Upper lobe of left lung (tissue), 4 donors: ENCODE results near the gene MRPS21.
"Not testable (repeated sequence)": the region's sequence is repeated elsewhere in the genome, so short reads cannot be mapped to it uniquely, and the experiment has no call there.

Experiments
- CTCF ChIP-seq, 6 experiments: fragments of 450-650 bp in 4 of 6; fragments of 200-600 bp in 2 of 6; sonication (generic) in 2 of 6; IDR thresholded peaks; one replicate each; pipeline ENCODE4 v1.5.1; 2016 to 2019; ENCODE audit warnings: antibody characterized with exemption in 6 of 6
- EP300 ChIP-seq, 4 donors: sonication (generic); formaldehyde crosslinking; IDR thresholded peaks; one replicate each; pipeline ENCODE4 v1.5.1; 2017; ENCODE audit warnings: antibody characterized with exemption in 4 of 4, control low read depth in 2 of 4
- POLR2A ChIP-seq, 4 donors: fragments of 450-650 bp; IDR thresholded peaks; one replicate each; pipeline ENCODE4 v1.5.1; 2016 to 2017; ENCODE audit warnings: antibody characterized with exemption in 4 of 4, mild to moderate bottlenecking in 2 of 4
- POLR2AphosphoS5 ChIP-seq, 2 donors: sonication (generic); formaldehyde crosslinking; IDR thresholded peaks; one replicate each; pipeline ENCODE4 v1.5.1; 2017; ENCODE audit warnings: antibody characterized with exemption in 2 of 2

DNA sequence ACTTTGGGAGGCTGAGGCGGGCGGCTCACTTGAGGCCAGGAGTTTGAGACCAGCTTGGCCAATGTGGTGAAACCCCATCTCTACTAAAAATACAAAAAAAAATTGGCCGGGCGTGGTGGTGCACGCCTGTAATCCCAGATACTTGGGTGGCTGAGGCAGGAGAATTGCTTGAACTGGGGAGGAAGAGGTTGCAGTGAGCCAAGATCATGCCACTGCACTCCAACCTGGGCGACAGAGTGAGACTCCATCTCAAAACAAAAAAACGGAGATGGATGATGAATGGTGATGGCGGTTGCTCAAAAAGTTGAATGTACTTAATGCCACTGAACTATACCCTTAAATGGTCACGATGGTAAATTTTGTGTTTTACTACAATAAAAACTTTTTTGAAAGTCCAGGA is 14.9 kb downstream of the MRPS21 start:
- not testable (repeated sequence) for TF ChIP-seq POLR2A, CTCF, EP300, POLR2AphosphoS5 (IDR thresholded peaks at IDR 0.05)
